Stomach (tissue), 9 donors: ENCODE data around the gene IFNAR1. TPM values are rescaled to one million over a fixed set of nuclear protein-coding genes. Genes with fewer than 3 reads are reported as not detected.

Source experiments
- DNase-seq, 2 donors: peaks; one replicate each; pipeline versions ENCODE4 v3.0.0 to v3.0.0-alpha.2; 2013 to 2019
- H3K27ac ChIP-seq, 5 donors: fragments of 200-600 bp in 4 of 5; sonication (generic) in 4 of 5; one replicate each; pipeline ENCODE4 v1.5.1; 2013 to 2019; ENCODE audit warnings: mild to moderate bottlenecking in 1 of 5, moderate library complexity in 1 of 5
- H3K27me3 ChIP-seq, 3 donors: fragments of 200-600 bp; sonication (generic); one replicate each; pipeline ENCODE4 v1.5.1; 2017 to 2019; ENCODE audit warnings: mixed run types in 1 of 3
- H3K36me3 ChIP-seq, 4 donors: fragments of 200-600 bp; sonication (generic); 1 replicate in 3 of 4; 2 replicates in 1 of 4; pipeline ENCODE4 v1.5.1; 2016 to 2019
- H3K4me1 ChIP-seq, 4 donors: fragments of 200-600 bp; sonication (generic); one replicate each; pipeline ENCODE4 v1.5.1; 2016 to 2019
- H3K4me3 ChIP-seq, 4 donors: fragments of 200-600 bp; sonication (generic) in 3 of 4; one replicate each; pipeline ENCODE4 v1.5.1; 2016 to 2019; ENCODE audit warnings: mild to moderate bottlenecking in 1 of 4
- H3K9me3 ChIP-seq, 4 donors: fragments of 200-600 bp; sonication (generic); one replicate each; pipeline ENCODE4 v1.5.1; 2016 to 2019
- EP300 ChIP-seq: sonication (generic); formaldehyde crosslinking; IDR thresholded peaks from one replicate; pipeline ENCODE4 v1.6.1; 2017; ENCODE audit warnings: antibody characterized with exemption
- POLR2A ChIP-seq, 4 donors: fragments of 450-650 bp; IDR thresholded peaks; one replicate each; pipeline ENCODE4 v1.6.1; 2016; ENCODE audit warnings: antibody characterized with exemption in 4 of 4, control low read depth in 2 of 4, mild to moderate bottlenecking in 1 of 4, moderate library complexity in 1 of 4
- POLR2AphosphoS5 ChIP-seq, 3 donors: sonication (generic); formaldehyde crosslinking; IDR thresholded peaks; one replicate each; pipeline ENCODE4 v1.6.1; 2016; ENCODE audit warnings: antibody characterized with exemption in 3 of 3
- WGBS, 5 donors: extraction: QIAGEN DNeasy Blood & Tissue Kit in 3 of 5; methylation state at CpG; one replicate each; pipeline versions ENCODE4 v1.1.5 to v1.1.7; 2013 to 2018; 5-methylcytosine and 5-hydroxymethylcytosine counted together
- intact Hi-C: fragments of 100-400 bp; cut with DNase I; formaldehyde crosslinking; loops from one replicate; pipeline ENCODE4 v1.15.1; 2023; ENCODE audit warnings: low total_unique reads
- polyA plus RNA-seq, 3 donors: library from polyadenylated mRNA; stranded (reverse); fragments of 200-250 nt; gene quantifications; one replicate each; pipeline ENCODE4 v1.2.3, GENCODE V29; 2013
- total RNA-seq, 5 donors: library from RNA; depleted of rRNA; stranded (reverse); fragments of >200 nt; gene quantifications; one replicate each; pipeline versions ENCODE4 v1.1.0 to v1.2.3, GENCODE V29; 2014 to 2016
- TF ChIP-seq, protein P1 (sequence below), 7 experiments: fragments of 450-650 bp in 4 of 7; fragments of 200-600 bp in 3 of 7; sonication (generic) in 3 of 7; IDR thresholded peaks; one replicate each; pipeline ENCODE4 v1.5.1; 2016 to 2019; ENCODE audit warnings: antibody characterized with exemption in 7 of 7, control low read depth in 2 of 7, mild to moderate bottlenecking in 1 of 7
- donor health status: healthy with polysubstance abuse.
- donor health status: Bipolar disorder and iron deficiency.
- donor health status: healthy.

Gene IFNAR1
- total and polyA plus RNA-seq, 8 donors, result 2.6 to 34.5 (median 11.2) TPM

DNA sequence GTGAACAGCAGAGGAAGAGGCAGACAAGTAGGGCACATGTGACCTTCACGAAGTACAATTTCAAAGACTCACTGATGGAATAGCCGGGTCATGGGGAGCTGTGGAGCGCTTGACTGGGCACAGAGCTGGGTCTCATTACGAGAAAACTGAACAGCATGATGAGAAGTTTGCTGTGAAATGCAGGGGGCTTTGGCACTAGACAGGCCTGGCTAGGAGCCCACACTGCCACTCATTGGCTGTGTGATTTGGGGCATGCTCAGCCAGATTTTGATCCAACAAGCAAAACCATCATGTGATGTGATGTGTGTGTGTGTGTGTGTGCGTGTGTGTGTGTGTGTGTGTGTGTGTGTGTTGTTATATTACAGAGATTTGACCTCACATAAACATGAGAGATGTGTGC, 73.6 kb downstream of the IFNAR1 start:
- TF ChIP-seq EP300, result no peak
- TF ChIP-seq POLR2A (IDR thresholded peaks at IDR 0.05), result no peak
- TF ChIP-seq, protein P1, sequence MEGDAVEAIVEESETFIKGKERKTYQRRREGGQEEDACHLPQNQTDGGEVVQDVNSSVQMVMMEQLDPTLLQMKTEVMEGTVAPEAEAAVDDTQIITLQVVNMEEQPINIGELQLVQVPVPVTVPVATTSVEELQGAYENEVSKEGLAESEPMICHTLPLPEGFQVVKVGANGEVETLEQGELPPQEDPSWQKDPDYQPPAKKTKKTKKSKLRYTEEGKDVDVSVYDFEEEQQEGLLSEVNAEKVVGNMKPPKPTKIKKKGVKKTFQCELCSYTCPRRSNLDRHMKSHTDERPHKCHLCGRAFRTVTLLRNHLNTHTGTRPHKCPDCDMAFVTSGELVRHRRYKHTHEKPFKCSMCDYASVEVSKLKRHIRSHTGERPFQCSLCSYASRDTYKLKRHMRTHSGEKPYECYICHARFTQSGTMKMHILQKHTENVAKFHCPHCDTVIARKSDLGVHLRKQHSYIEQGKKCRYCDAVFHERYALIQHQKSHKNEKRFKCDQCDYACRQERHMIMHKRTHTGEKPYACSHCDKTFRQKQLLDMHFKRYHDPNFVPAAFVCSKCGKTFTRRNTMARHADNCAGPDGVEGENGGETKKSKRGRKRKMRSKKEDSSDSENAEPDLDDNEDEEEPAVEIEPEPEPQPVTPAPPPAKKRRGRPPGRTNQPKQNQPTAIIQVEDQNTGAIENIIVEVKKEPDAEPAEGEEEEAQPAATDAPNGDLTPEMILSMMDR (IDR thresholded peaks at IDR 0.05), result no peak
- no peak for TF ChIP-seq POLR2AphosphoS5 (IDR thresholded peaks at IDR 0.05)
- H3K4me3 ChIP-seq, result no peak overlapping the region
- WGBS, 5 donors, result 80 to 90% (median 82%) methylated on average over 5 of the region's 5 CpGs
- no peaks in the 10 kb centered on the region for H3K9me3 ChIP-seq
- H3K27ac ChIP-seq, result no peak overlapping the region
- peaks cover 0 to 33% (median 19%) of the 10 kb centered on the region in 4 donors for H3K4me1 ChIP-seq
- intact Hi-C loops, result no loop called here
- DNase-seq, result no peak
- no peaks in the 10 kb centered on the region for H3K36me3 ChIP-seq
- no peaks in the 10 kb centered on the region for H3K27me3 ChIP-seq

DNA sequence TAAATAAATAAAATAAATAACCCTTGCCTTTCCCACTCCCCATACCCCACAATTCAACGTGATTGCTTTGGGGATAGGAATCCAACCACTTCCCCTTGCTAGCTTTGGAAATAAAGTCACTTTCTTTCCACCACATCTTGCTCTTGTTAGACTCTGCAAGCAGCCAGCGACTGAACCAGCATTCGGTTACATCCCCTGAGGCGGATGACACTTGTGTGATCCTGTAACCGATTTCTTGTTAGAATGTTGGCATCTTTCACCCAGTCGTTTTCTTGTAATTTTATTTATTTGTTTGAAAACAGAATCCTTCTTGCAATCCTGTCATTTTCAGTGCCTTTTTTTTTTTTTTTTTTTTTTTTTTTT, 76.8 kb downstream of the IFNAR1 start:
- TF ChIP-seq POLR2AphosphoS5 (IDR thresholded peaks at IDR 0.05) (no peak), POLR2A (IDR thresholded peaks at IDR 0.05) (no peak), EP300 (no peak)
- TF ChIP-seq, protein P1 (IDR thresholded peaks at IDR 0.05), result no peak
- DNase-seq, result no peak
- no peaks in the 10 kb centered on the region for H3K27me3 ChIP-seq
- H3K4me1 ChIP-seq, result peaks cover 11 to 44% (median 33%) of the 10 kb centered on the region in 4 donors
- no peaks in the 10 kb centered on the region for H3K36me3 ChIP-seq
- H3K4me3 ChIP-seq, result no peak overlapping the region
- WGBS, 5 donors, result 83 to 89% (median 89%) methylated on average over 6 of the region's 6 CpGs
- intact Hi-C loops, result no loop called here
- no peaks in the 10 kb centered on the region for H3K9me3 ChIP-seq
- H3K27ac ChIP-seq, result peak overlapping the region in 4 of 5 donors; percentile 95 to 97 (median 97)

DNA sequence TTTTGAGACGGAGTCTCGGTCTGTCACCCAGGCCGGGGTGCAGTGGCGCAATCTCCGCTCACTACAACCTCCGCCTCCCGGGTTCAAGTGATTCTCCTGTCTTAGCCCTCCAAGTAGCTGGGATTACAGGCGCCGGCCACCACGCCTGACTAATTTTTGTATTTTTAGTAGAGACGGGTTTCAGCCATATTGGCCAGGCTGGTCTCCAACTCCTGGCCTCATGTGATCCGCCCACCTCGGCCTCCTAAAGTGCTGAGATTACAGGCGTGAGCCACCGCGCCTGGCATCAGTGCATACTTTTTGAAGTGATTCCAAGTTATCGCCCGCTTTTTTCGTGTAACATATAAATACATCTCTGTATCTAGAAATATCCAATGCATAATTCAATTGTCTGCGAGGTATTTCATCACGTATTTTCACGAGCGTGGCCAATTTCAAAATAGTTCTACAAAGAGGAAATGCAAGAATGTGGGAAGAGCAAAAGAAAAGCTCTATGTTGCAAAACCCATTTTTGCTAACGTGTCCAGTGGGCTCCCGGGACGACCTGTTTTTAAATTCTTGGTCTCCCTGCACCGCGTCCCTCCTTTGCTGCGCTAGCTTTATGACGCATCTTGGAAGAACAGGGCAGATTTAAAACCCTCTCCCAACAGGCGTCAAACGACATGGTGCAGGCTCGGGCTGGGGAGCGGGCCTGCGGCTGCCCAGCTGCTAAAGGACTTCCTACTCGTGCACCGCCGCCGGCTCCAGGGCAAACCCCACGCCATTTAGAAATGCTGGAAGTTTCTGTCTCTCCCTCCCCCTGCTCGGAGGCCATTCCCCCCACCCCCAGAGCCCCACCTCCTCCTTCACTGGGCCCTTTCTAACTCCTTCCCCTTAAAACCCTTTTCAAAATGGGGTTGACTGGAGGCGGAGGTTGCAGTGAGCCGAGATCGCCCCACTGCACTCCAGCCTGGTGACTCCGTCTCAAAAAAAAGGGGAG, 77.5 kb downstream of the IFNAR1 start:
- TF ChIP-seq, protein P1 (IDR thresholded peaks at IDR 0.05), result no peak
- peak in 2 of 3 donors; percentile 44 to 53 for TF ChIP-seq POLR2AphosphoS5 (IDR thresholded peaks at IDR 0.05)
- intact Hi-C loops, result no loop called here
- DNase-seq, result peak; percentile 40 to 86
- Histone ChIP-seq H3K27ac (peak overlapping the region; percentile 95 to 97 (median 97)), H3K27me3 (no peaks in the 10 kb centered on the region), H3K4me1 (peaks cover 18 to 44% (median 35%) of the 10 kb centered on the region in 4 donors), H3K4me3 (peak overlapping the region; percentile 64 to 92 (median 86)), H3K36me3 (no peaks in the 10 kb centered on the region), H3K9me3 (no peaks in the 10 kb centered on the region)
- WGBS, 5 donors, result 49 to 67% (median 65%) methylated on average over 45 of the region's 45 CpGs

DNA sequence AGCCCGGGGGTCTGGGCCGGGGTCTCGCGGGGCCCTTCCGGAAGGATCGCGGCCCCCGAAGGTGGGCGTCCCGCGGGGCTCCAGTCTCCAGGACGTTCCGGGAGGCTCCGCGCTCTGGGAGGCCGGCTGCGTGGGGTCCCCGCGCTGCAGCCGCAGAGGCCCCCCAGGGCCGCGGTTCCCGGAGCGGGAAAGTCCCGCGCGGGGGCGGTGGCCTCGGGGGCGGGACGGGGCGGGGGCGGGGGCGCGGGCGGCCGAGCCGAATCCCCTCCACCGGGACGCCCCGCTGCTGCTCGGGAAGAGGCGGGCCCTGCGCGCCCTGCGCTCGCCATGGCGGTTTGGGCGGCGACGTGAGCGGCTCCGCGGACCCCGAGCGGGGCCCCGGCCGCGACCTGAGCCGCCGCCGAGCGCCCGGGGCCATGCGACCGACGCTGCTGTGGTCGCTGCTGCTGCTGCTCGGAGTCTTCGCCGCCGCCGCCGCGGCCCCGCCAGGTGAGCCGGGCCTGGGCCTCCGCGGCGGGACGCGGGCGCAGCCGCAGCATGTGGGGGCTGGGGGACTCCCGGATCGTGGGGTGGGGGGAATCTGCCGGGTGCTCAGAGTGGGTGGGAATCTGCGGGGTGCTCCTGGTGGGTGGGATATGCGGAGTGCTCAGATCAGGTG, 78.5 kb downstream of the IFNAR1 start, which contains the start of gene IFNGR2:
IFNGR2 (plus strand) TSS at position 286 of the 658 bp plus-strand sequence; CDS start at position 417, 131 bp downstream.
- peak in 2 of 3 donors; percentile 26 to 44 for TF ChIP-seq POLR2AphosphoS5 (IDR thresholded peaks at IDR 0.05)
- TF ChIP-seq, protein P1 (IDR thresholded peaks at IDR 0.05), result no peak
- peak; percentile 43 to 82 for DNase-seq
- Histone ChIP-seq H3K27ac (peak within 1 kb of the TSS; percentile 95 to 97 (median 97)), H3K9me3 (no peaks in the 10 kb centered on the region), H3K4me1 (peaks cover 20 to 47% (median 41%) of the 10 kb centered on the region in 4 donors), H3K4me3 (peak within 1 kb of the TSS; percentile 64 to 92 (median 86)), H3K36me3 (no peaks in the 10 kb centered on the region), H3K27me3 (no peaks in the 10 kb centered on the region)
- intact Hi-C loops, result no loop called here
- WGBS, 5 donors, result 0 to 1% (median 0%) methylated on average over 1 to 89 of the region's 89 CpGs
